ENCODE data around the gene IL1RL2. TPM values are rescaled to one million over a fixed set of nuclear protein-coding genes. Genes with fewer than 3 reads are reported as not detected.

The IL1RL2 gene
- total RNA-seq, 1 experiment from 2014 or later: not detected

DNA sequence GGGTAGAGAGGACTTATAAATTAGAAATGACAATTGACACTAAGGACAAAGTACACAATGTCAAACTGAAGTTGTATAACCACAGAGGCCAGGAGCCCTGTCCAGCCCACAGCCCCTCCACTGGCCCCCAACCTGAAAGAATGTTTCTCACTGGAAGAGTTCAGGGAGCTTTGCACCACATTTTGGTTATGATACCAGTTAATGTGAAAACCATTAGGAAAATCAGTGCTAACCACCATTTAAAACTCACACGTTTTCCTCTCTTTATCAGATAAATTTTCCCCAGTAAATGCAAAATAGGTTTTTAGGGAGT, 6.2 kb upstream of the IL1RL2 start:
- no peak for ATAC-seq
- H3K27me3 ChIP-seq (ENCODE audit: control insufficient read depth, insufficient read depth, low read length): no peaks in the 10 kb centered on the region; the same call in 1 of the 2 replicates
- no peaks in the 10 kb centered on the region for H3K36me3 ChIP-seq (ENCODE audit: control insufficient read depth, insufficient read depth, low read length)
- no TSS peak for BruUV-seq (replicated peaks)
- H3K4me1 ChIP-seq (ENCODE audit: control insufficient read depth, insufficient read depth, low read length): no peaks in the 10 kb centered on the region
- TF ChIP-seq POLR2AphosphoS5 (IDR thresholded peaks at IDR 0.05; ENCODE audit: low read depth, low read length): no peak
- TF ChIP-seq CTCF (IDR thresholded peaks at IDR 0.05): no peak
- TF ChIP-seq, protein P1, sequence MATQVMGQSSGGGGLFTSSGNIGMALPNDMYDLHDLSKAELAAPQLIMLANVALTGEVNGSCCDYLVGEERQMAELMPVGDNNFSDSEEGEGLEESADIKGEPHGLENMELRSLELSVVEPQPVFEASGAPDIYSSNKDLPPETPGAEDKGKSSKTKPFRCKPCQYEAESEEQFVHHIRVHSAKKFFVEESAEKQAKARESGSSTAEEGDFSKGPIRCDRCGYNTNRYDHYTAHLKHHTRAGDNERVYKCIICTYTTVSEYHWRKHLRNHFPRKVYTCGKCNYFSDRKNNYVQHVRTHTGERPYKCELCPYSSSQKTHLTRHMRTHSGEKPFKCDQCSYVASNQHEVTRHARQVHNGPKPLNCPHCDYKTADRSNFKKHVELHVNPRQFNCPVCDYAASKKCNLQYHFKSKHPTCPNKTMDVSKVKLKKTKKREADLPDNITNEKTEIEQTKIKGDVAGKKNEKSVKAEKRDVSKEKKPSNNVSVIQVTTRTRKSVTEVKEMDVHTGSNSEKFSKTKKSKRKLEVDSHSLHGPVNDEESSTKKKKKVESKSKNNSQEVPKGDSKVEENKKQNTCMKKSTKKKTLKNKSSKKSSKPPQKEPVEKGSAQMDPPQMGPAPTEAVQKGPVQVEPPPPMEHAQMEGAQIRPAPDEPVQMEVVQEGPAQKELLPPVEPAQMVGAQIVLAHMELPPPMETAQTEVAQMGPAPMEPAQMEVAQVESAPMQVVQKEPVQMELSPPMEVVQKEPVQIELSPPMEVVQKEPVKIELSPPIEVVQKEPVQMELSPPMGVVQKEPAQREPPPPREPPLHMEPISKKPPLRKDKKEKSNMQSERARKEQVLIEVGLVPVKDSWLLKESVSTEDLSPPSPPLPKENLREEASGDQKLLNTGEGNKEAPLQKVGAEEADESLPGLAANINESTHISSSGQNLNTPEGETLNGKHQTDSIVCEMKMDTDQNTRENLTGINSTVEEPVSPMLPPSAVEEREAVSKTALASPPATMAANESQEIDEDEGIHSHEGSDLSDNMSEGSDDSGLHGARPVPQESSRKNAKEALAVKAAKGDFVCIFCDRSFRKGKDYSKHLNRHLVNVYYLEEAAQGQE (IDR thresholded peaks at IDR 0.05; ENCODE audit: insufficient read depth in 1 of 2, low read depth in 2 of 2, low read length in 1 of 2): no peak
- no peak for TF ChIP-seq TCF7L2 (IDR thresholded peaks at IDR 0.05; ENCODE audit: low read depth, low read length)
- TF ChIP-seq SIN3A (IDR thresholded peaks at IDR 0.05; ENCODE audit: borderline replicate concordance, insufficient read depth, low read depth, low read length): no peak
- H3K9me3 ChIP-seq (ENCODE audit: control insufficient read depth, insufficient read depth, low read depth, low read length): no peaks in the 10 kb centered on the region
- no peak for DNase-seq (ENCODE audit: low read depth, low spot score)
- intact Hi-C loops (cut with micrococcal nuclease; ENCODE audit: unreplicated experiment): no loop called here
- no peak overlapping the region for H3K4me3 ChIP-seq (ENCODE audit: low read depth in 2 of 2, low read length in 2 of 2)
- POLR2A ChIA-PET: no interaction called here
- H3K27ac ChIP-seq (ENCODE audit: low read length): no peak overlapping the region
- CTCF ChIA-PET: interaction anchor here (0.6 kb wide), 1 partner anchor 710 kb away, joined by 6 read pairs; no protein-coding TSS in a partner anchor
- in situ Hi-C loops (cut with HindIII; ENCODE audit: low pct_unique_long_range_greater_than_20kb, low sequenced_read_pairs): no loop called here

DNA sequence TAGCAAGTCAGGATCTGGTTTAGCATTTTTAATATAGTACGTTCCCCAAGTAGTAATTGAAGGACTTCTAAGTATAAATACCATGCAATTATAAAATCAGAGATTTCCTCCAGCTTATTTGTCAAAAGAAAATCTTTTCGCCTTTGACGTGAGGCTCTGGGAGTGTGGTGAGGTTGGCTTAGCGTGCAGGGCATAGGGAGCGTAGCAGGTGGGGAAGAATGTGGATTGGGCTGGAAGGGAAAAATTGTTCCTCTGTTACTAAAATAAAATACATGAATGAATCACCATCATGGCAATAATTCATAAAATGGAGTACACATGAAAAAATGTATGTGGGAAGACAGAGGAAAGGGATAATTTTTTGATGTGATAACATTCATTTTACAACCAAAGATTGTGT, 5.4 kb upstream of the IL1RL2 start:
- POLR2A ChIA-PET: no interaction called here
- Histone ChIP-seq H3K9me3 (ENCODE audit: control insufficient read depth, insufficient read depth, low read depth, low read length) (no peaks in the 10 kb centered on the region), H3K27me3 (ENCODE audit: control insufficient read depth, insufficient read depth, low read length) (no peaks in the 10 kb centered on the region; the same call in 1 of the 2 replicates), H3K36me3 (ENCODE audit: control insufficient read depth, insufficient read depth, low read length) (no peaks in the 10 kb centered on the region), H3K4me1 (ENCODE audit: control insufficient read depth, insufficient read depth, low read length) (no peaks in the 10 kb centered on the region), H3K27ac (ENCODE audit: low read length) (no peak overlapping the region), H3K4me3 (ENCODE audit: low read depth in 2 of 2, low read length in 2 of 2) (no peak overlapping the region)
- TF ChIP-seq POLR2AphosphoS5 (IDR thresholded peaks at IDR 0.05; ENCODE audit: low read depth, low read length) (no peak), SIN3A (IDR thresholded peaks at IDR 0.05; ENCODE audit: borderline replicate concordance, insufficient read depth, low read depth, low read length) (no peak), CTCF (IDR thresholded peaks at IDR 0.05) (no peak), TCF7L2 (IDR thresholded peaks at IDR 0.05; ENCODE audit: low read depth, low read length) (no peak)
- TF ChIP-seq, protein P1 (IDR thresholded peaks at IDR 0.05; ENCODE audit: insufficient read depth in 1 of 2, low read depth in 2 of 2, low read length in 1 of 2): no peak
- intact Hi-C loops (cut with micrococcal nuclease; ENCODE audit: unreplicated experiment): no loop called here
- in situ Hi-C loops (cut with HindIII; ENCODE audit: low pct_unique_long_range_greater_than_20kb, low sequenced_read_pairs): no loop called here
- CTCF ChIA-PET: interaction anchor here (0.6 kb wide), 2 partner anchors 177 to 711 kb away, joined by 5 to 6 read pairs; no protein-coding TSS in a partner anchor
- no peak for ATAC-seq
- no TSS peak for BruUV-seq (replicated peaks)
- no peak for DNase-seq (ENCODE audit: low read depth, low spot score)
